HG03064 (cell line): ENCODE data around the gene CFAP161.
"Not testable (repeated sequence)": the region's sequence is repeated elsewhere in the genome, so short reads cannot be mapped to it uniquely, and the experiment has no call there.

Experiments
- ATAC-seq: cut with Tn5 transposase; IDR thresholded peaks from one replicate; pipeline ENCODE4 v1.9.1; 2021; ENCODE audit warnings: low read depth; ENCODE audit not compliant: unreplicated experiment

The CFAP161 gene

GRCh38 chr15:81157195-81157938 lies 23.3 kb downstream of the CFAP161 start:
- no peak for ATAC-seq

DNA sequence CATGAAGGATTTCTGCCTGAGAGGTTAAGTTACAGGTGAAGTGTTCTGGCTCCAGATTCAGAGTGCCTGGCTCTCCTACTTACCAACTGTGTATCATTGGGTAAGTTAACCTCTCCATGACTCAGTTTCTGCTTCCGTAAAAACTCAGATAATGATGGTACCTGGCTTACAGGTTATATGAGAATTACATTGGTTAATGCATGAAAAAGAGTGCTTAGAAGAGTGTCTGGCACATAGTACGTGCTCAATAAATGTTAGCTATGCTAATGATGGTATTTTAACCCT lies 23.8 kb downstream of the CFAP161 start:
- no peak for ATAC-seq

GRCh38 chr15:81158561-81158960 lies 24.5 kb downstream of the CFAP161 start:
- not testable (repeated sequence) for ATAC-seq

- no peak for ATAC-seq
Measured at GRCh38 chr15:81160312-81161159, 26.5 kb downstream of the CFAP161 start.

DNA sequence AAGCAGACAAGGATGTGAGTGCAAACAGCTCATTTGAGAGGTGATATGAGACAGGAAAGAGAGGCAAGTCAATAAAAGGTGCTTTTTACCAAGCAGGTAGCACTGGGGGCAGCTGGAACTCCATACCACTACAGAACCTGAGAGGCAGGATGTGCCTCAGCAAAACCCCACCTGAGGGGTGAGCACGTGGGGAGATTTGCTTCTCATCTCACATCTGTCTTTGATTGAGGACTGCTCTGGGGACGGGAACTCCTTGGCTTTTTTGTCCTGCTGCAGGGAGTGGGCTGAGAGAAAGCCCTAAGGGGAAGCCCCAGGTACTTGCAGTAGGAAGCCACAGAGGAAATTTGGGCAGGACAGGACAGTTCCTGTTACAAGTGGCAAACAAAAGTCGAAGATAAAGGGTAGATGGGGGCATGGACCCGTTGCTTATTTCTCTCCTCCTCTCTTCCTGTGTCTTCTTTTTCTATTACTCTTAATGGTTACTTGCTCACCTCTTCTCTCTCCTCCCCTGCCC lies 27.1 kb downstream of the CFAP161 start:
- no peak for ATAC-seq

- ATAC-seq, result no peak
Measured at GRCh38 chr15:81161851-81162250, 27.8 kb downstream of the CFAP161 start.

- no peak for ATAC-seq
Measured at GRCh38 chr15:81163961-81164800, 30.1 kb downstream of the CFAP161 start.

DNA sequence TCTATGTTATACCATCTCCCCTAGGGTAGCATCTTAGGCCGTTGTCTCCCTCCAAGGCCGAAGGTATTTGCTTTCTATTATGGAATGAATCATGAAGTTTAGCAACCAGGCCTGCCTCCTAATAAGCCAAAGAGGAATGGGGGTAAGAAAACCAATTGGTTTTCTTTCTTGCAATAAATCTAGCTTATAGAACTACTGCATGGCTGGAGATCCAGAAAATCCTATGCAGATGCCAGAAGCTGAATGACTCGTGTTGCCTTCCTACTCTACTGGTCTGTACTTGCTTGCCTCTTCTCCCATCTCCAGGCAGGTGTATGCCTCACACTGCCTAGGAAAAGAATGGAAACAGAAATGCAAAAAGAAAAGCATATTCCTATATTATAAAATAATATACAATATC lies 31.5 kb downstream of the CFAP161 start:
- no peak for ATAC-seq

- no peak for ATAC-seq
Measured at GRCh38 chr15:81166636-81167305, 32.7 kb downstream of the CFAP161 start.

- ATAC-seq, result no peak
Measured at GRCh38 chr15:81168131-81168526, 34.1 kb downstream of the CFAP161 start.

- no peak for ATAC-seq
Measured at GRCh38 chr15:81168644-81169043, 34.6 kb downstream of the CFAP161 start.

GRCh38 chr15:81170511-81170910 lies 36.4 kb downstream of the CFAP161 start:
- no peak for ATAC-seq

DNA sequence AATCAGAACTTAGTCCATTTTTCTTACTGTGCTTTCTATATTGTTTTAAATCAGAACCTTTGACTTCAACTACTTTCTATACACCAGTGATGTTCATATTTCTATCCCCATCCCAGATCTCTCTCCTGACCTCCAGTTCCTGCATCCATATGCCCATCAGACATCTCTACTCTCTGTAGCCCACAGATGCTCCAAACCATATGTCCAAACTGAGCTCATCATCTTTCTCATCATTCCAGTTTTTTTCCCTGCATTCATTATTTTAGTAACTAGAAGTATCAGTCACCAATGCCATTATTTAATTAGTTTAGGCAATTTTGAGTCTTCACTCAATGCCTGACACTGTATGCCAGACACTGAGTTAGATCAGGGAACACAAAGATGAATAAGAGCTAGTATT lies 37.2 kb downstream of the CFAP161 start:
- no peak for ATAC-seq

DNA sequence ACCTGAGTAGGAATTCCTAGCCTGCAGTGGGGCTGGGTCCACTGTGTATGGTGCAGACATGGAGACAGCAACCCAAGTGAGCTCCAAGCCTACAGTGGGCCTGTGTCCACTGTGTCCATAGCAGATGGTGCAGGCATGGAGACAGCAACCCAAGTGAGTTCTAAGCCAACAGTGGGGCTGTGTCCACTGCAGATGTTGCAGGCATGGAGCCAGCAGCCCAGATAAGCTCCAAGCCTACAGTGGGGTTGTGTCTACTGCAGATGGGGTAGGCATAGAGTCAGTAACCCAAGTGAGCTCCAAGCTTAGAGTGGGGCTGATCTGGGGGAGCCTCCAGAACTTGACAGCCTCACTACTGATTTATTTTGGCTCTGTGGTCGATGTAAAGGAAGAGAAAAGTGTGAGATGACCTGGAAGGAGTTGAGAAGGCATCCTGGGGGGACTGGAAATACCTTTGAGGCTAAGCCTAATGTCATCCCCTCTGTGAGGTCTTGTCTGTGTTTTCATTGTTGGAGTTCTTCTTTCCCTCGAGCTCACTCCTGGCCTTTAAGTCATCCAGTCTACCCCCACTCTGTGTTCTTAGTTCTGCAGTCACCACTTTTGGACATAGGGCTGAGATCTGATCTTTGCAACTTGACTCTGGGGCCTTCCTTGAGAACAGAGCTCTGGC lies 40.2 kb downstream of the CFAP161 start:
- no peak for ATAC-seq

GRCh38 chr15:81174792-81175327 lies 40.8 kb downstream of the CFAP161 start:
- no peak for ATAC-seq

- no peak for ATAC-seq
Measured at GRCh38 chr15:81175496-81175895, 41.4 kb downstream of the CFAP161 start.

- ATAC-seq, result no peak
Measured at GRCh38 chr15:81176291-81176893, 42.3 kb downstream of the CFAP161 start.

- ATAC-seq, result no peak
Measured at GRCh38 chr15:81178365-81178764, 44.3 kb downstream of the CFAP161 start.

DNA sequence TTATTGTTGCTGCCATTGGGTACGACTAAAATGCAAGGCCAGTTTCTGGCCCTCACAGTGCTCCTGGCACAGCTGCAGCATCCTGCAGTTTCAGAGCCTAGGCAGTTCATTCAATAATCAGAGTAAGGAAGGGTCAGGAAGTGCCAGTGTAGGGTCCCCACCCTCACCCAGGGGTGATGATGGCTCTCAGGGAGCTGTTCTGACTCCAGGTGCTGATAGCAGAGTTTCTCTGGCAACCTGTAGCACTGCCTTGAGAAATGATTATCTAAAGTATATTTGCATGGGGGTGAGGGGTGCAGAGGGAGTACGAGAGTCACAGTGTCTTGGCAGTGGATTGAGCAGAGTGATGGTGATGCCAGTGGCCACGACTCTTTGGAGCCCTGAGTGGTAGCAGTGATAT lies 47.1 kb downstream of the CFAP161 start:
- ATAC-seq, result no peak
